Left lung (tissue), 10 donors: ENCODE measurements around the gene NR1H3. TPM values are rescaled to one million over a fixed set of nuclear protein-coding genes. Genes with fewer than 3 reads are reported as not detected.

ENCODE experiments used
- ATAC-seq: fragments of 200-7000 bp; cut with Tn5 transposase; one replicate; pipeline ENCODE4 v1.9.1; 2020; ENCODE audit warnings: moderate library complexity
- DNase-seq, 4 donors: peaks; one replicate each; pipeline ENCODE4 v3.0.0-alpha.2; 2013 to 2020
- H3K27ac ChIP-seq, 2 donors: fragments of 200-600 bp; sonication (generic) in 1 of 2; one replicate each; pipeline versions ENCODE4 v1.5.0 to v1.8.0; 2020 to 2021
- H3K27me3 ChIP-seq, 2 donors: fragments of 200-600 bp; sonication (generic) in 1 of 2; one replicate each; pipeline versions ENCODE4 v1.5.0 to v1.8.0; 2020 to 2021
- H3K36me3 ChIP-seq, 2 donors: fragments of 200-600 bp; sonication (generic) in 1 of 2; one replicate each; pipeline versions ENCODE4 v1.5.0 to v1.8.0; 2020 to 2021
- H3K4me1 ChIP-seq, 2 donors: fragments of 200-600 bp; one replicate each; pipeline ENCODE4 v1.8.0; 2021
- H3K4me3 ChIP-seq, 2 donors: fragments of 200-600 bp; sonication (generic) in 1 of 2; one replicate each; pipeline versions ENCODE4 v1.5.0 to v1.8.0; 2020 to 2021; ENCODE audit warnings: mild to moderate bottlenecking in 1 of 2
- H3K9me3 ChIP-seq, 2 donors: fragments of 200-600 bp; sonication (generic) in 1 of 2; one replicate each; pipeline versions ENCODE4 v1.5.0 to v1.8.0; 2020 to 2021
- CTCF ChIP-seq, 2 donors: fragments of 200-600 bp; sonication (generic) in 1 of 2; IDR thresholded peaks; one replicate each; pipeline versions ENCODE4 v1.5.0 to v1.8.0; 2021; ENCODE audit warnings: antibody characterized with exemption in 2 of 2
- intact Hi-C, 2 donors: fragments of 100-400 bp; cut with DNase I; formaldehyde crosslinking; loops; one replicate each; pipeline versions ENCODE4 v1.11.2 to v1.14.2; 2022
- polyA plus RNA-seq, 6 donors: library from polyadenylated mRNA; unstranded; fragments of 120-200 nt; gene quantifications; one replicate each; pipeline ENCODE4 v1.2.1, GENCODE V29; 2013; ENCODE audit not compliant: insufficient read length in 6 of 6
- total RNA-seq, 2 donors: library from RNA; stranded (reverse); fragmentation: NEBNext Ultra II Directional; extraction: Animal tissue kit (Norgen Biotek cat#: 25700); gene quantifications; one replicate each; pipeline ENCODE4 v1.2.1, GENCODE V29; 2021
- donor health status: DM: no; HTN: yes; CAD: no.
- donor health status: DM: no; HTN: no; CAD: no.

Gene NR1H3
- total and polyA plus RNA-seq, 8 donors, result 39.7 to 66.9 (median 52.0) TPM

DNA sequence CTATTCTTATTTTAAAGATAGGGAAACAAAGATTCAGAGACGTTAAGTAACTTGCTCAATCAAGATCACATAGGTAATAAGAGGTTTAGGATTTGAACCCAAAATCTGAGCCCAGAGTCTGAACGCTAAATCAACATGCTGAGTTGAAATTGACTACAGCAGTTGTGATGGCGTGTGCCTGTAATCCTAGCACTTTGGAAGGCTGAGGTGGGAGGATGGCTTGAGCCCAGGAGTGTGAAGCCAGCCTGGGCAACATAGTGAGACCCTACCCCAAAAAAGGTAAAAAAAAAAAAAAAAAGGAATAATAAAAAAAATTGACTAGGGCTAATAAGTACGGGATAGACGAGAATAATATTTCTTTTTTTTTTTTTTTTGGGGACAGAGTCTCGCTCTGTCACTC lies 1.4 kb upstream of the NR1H3 start:
- H3K4me3 ChIP-seq, result no peak overlapping the region
- no peaks in the 10 kb centered on the region for H3K27me3 ChIP-seq
- H3K27ac ChIP-seq, result no peak overlapping the region
- TF ChIP-seq CTCF (IDR thresholded peaks at IDR 0.05), result no peak
- no peaks in the 10 kb centered on the region for H3K9me3 ChIP-seq
- no peak for DNase-seq
- H3K4me1 ChIP-seq, result peaks cover 11 to 60% of the 10 kb centered on the region in 2 donors
- ATAC-seq, result no peak
- H3K36me3 ChIP-seq, result peaks cover 0 to 2% of the 10 kb centered on the region in 2 donors
- intact Hi-C loops, result no loop called here

- DNase-seq, result no peak
- intact Hi-C loops, result no loop called here
- no peak for ATAC-seq
- H3K27ac ChIP-seq, result peak overlapping the region; percentile 69 to 72
- H3K27me3 ChIP-seq, result no peaks in the 10 kb centered on the region
- TF ChIP-seq CTCF (IDR thresholded peaks at IDR 0.05), result no peak
- H3K9me3 ChIP-seq, result no peaks in the 10 kb centered on the region
- peaks cover 0 to 9% of the 10 kb centered on the region in 2 donors for H3K36me3 ChIP-seq
- peaks cover 11 to 60% of the 10 kb centered on the region in 2 donors for H3K4me1 ChIP-seq
- peak overlapping the region; percentile 10 to 47 for H3K4me3 ChIP-seq
Measured at GRCh38 chr11:47257177-47257516, 649 bp upstream of the NR1H3 start.

DNA sequence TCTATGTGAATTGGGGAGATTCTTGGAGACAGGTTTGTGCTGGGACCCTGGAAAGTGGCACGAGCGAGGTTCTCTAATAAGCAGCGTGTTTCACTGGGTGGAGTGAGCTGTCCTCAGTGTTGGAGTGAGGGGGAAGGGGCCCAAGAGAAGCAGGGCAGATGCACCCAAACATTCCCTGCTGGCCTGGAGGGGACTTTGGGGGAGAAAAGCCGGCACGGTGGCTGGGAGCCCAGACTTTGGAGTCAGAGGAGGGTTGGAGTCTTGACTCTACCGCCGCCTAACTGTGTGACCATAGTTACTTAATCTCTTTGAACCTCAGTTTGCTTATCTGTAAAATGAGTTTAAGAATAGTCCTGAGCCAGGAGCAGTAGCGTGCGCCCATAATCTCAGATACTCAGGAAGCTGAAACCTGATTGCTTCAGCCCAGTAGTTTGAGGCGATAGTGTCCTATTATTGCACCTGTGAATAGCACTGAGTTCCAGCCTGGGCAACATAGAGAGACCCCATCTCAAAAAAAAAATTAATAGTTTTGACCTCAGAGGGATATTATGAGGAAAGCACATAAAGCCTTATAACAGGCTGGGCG lies 614 bp downstream of the NR1H3 start:
- H3K27me3 ChIP-seq, result no peaks in the 10 kb centered on the region

GRCh38 chr11:47259232-47259977 lies 1.6 kb downstream of the NR1H3 start:
- H3K36me3 ChIP-seq, result peaks cover 0 to 9% of the 10 kb centered on the region in 2 donors
- H3K4me1 ChIP-seq, result peaks cover 11 to 48% of the 10 kb centered on the region in 2 donors
- TF ChIP-seq CTCF (IDR thresholded peaks at IDR 0.05), result peak; percentile 33 to 61
- no peaks in the 10 kb centered on the region for H3K27me3 ChIP-seq
- H3K4me3 ChIP-seq, result peak overlapping the region in 1 of 2 donors; percentile 47
- intact Hi-C loops, result no loop called here
- DNase-seq, result peak in 1 of 4 donors; percentile 28
- H3K9me3 ChIP-seq, result no peaks in the 10 kb centered on the region
- H3K27ac ChIP-seq, result no peak overlapping the region
- ATAC-seq, result peak; percentile 57

More for the DNA sequence above, 614 bp downstream of the NR1H3 start:
- H3K4me1 ChIP-seq, result peaks cover 11 to 58% of the 10 kb centered on the region in 2 donors
- peak overlapping the region; percentile 10 to 47 for H3K4me3 ChIP-seq
- intact Hi-C loops, result no loop called here
- ATAC-seq (no peak), DNase-seq (peak in 1 of 4 donors; percentile 33)
- peak overlapping the region; percentile 69 to 72 for H3K27ac ChIP-seq
- TF ChIP-seq CTCF (IDR thresholded peaks at IDR 0.05), result no peak
- peaks cover 0 to 9% of the 10 kb centered on the region in 2 donors for H3K36me3 ChIP-seq
- no peaks in the 10 kb centered on the region for H3K9me3 ChIP-seq

DNA sequence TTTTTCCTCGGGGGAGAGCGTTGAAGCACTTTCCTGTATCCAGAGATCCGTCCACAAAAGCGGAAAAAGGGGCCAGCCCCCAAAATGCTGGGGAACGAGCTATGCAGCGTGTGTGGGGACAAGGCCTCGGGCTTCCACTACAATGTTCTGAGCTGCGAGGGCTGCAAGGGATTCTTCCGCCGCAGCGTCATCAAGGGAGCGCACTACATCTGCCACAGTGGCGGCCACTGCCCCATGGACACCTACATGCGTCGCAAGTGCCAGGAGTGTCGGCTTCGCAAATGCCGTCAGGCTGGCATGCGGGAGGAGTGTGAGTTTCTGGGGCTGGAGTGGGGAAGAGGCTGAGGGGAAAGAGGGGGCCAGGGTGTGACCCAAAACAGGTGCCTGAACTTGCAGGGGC lies 2.6 kb downstream of the NR1H3 start:
- DNase-seq, result no peak
- H3K27ac ChIP-seq, result no peak overlapping the region
- intact Hi-C loops, result no loop called here
- TF ChIP-seq CTCF (IDR thresholded peaks at IDR 0.05), result no peak
- H3K27me3 ChIP-seq, result no peaks in the 10 kb centered on the region
- H3K4me1 ChIP-seq, result peaks cover 6 to 38% of the 10 kb centered on the region in 2 donors
- H3K36me3 ChIP-seq, result peaks cover 0 to 9% of the 10 kb centered on the region in 2 donors
- ATAC-seq, result no peak
- H3K9me3 ChIP-seq, result no peaks in the 10 kb centered on the region
- H3K4me3 ChIP-seq, result no peak overlapping the region
